COLO829 (cell line): Measurements from ENCODE around the gene EXOC6B.

ENCODE experiments used
- DNase-seq: peaks from one replicate; pipeline ENCODE4 v3.0.0; 2012; ENCODE audit warnings: low spot score

EXOC6B gene

GRCh38 chr2:72734432-72734831 lies 91.4 kb downstream of the EXOC6B start:
- DNase-seq, result no peak

GRCh38 chr2:72731116-72731515 lies 94.7 kb downstream of the EXOC6B start:
- no peak for DNase-seq

GRCh38 chr2:72727356-72727755 lies 98.5 kb downstream of the EXOC6B start:
- no peak for DNase-seq

GRCh38 chr2:72723769-72724370 lies 102.0 kb downstream of the EXOC6B start:
- DNase-seq, result no peak

GRCh38 chr2:72722492-72723070 lies 103.3 kb downstream of the EXOC6B start:
- DNase-seq, result no peak

GRCh38 chr2:72719416-72719815 lies 106.4 kb downstream of the EXOC6B start:
- DNase-seq, result peak; percentile 1

- DNase-seq, result peak; percentile 3
Observed at GRCh38 chr2:72718876-72719275, 107.0 kb downstream of the EXOC6B start.

GRCh38 chr2:72716601-72717000 lies 109.2 kb downstream of the EXOC6B start:
- DNase-seq, result no peak

GRCh38 chr2:72713857-72714256 lies 112.0 kb downstream of the EXOC6B start:
- DNase-seq, result no peak

- DNase-seq, result no peak
Observed at GRCh38 chr2:72712977-72713376, 112.9 kb downstream of the EXOC6B start.

- no peak for DNase-seq
Observed at GRCh38 chr2:72712304-72712703, 113.5 kb downstream of the EXOC6B start.

GRCh38 chr2:72710418-72711152 lies 115.2 kb downstream of the EXOC6B start:
- no peak for DNase-seq

- DNase-seq, result no peak
Observed at GRCh38 chr2:72708236-72708635, 117.6 kb downstream of the EXOC6B start.

- no peak for DNase-seq
Observed at GRCh38 chr2:72698300-72698699, 127.5 kb downstream of the EXOC6B start.

- DNase-seq, result no peak
Observed at GRCh38 chr2:72696559-72696958, 129.3 kb downstream of the EXOC6B start.

GRCh38 chr2:72695676-72696075 lies 130.2 kb downstream of the EXOC6B start:
- DNase-seq, result no peak

GRCh38 chr2:72694715-72695496 lies 130.9 kb downstream of the EXOC6B start:
- DNase-seq, result no peak

- DNase-seq, result no peak
Observed at GRCh38 chr2:72689579-72690195, 136.1 kb downstream of the EXOC6B start.

- DNase-seq, result no peak
Observed at GRCh38 chr2:72685638-72686213, 140.1 kb downstream of the EXOC6B start.

- no peak for DNase-seq
Observed at GRCh38 chr2:72682061-72682460, 143.8 kb downstream of the EXOC6B start.

GRCh38 chr2:72681016-72681995 lies 144.5 kb downstream of the EXOC6B start:
- DNase-seq, result no peak
